Neural crest cell (in vitro differentiated cells): ENCODE results near the gene TRAPPC10. TPM values are rescaled to one million over a fixed set of nuclear protein-coding genes. Genes with fewer than 3 reads are reported as not detected.

ENCODE experiments used
- DNase-seq: peaks from one replicate; pipeline ENCODE4 v3.0.0; 2021; ENCODE audit warnings: low read depth, mixed read lengths, low spot score
- H3K27ac Mint-ChIP-seq: one replicate; pipeline ENCODE4 v1.8.0; 2021; ENCODE audit warnings: mild to moderate bottlenecking, mixed read lengths; ENCODE audit not compliant: unreplicated experiment
- H3K27me3 Mint-ChIP-seq: 2 replicates; pipeline ENCODE4 v1.8.0; 2021; ENCODE audit warnings: low read depth, mild to moderate bottlenecking, mixed read lengths
- H3K36me3 Mint-ChIP-seq: 2 replicates; pipeline ENCODE4 v1.8.0; 2021; ENCODE audit warnings: low read depth, mild to moderate bottlenecking, mixed read lengths
- H3K4me1 Mint-ChIP-seq: 2 replicates; pipeline ENCODE4 v1.8.0; 2021; ENCODE audit warnings: mixed read lengths
- H3K4me3 Mint-ChIP-seq: one replicate; pipeline ENCODE4 v1.8.0; 2021; ENCODE audit warnings: mild to moderate bottlenecking, mixed read lengths
- H3K9me3 Mint-ChIP-seq: 2 replicates; pipeline ENCODE4 v1.8.0; 2021; ENCODE audit warnings: mixed read lengths
- total RNA-seq: library from RNA; stranded (reverse); gene quantifications from 2 replicates; pipeline ENCODE4 v1.2.1, GENCODE V29; 2021
- TF ChIP-seq, protein P1 (sequence below): fragments of 200-600 bp; sonication (generic); conservative IDR thresholded peaks from 2 replicates; pipeline ENCODE4 v1.5.0; 2021; ENCODE audit warnings: antibody characterized with exemption, mild to moderate bottlenecking

The TRAPPC10 gene
- total RNA-seq, 1 donor from 2014 or later: 35.1 TPM

GRCh38 chr21:44028287-44028659, 16.2 kb downstream of the TRAPPC10 start:
- Mint-ChIP-seq H3K27ac (no peak overlapping the region), H3K9me3 (no peaks in the 10 kb centered on the region), H3K4me3 (no peak overlapping the region), H3K36me3 (peaks cover 3% of the 10 kb centered on the region), H3K4me1 (peaks cover 25% of the 10 kb centered on the region), H3K27me3 (no peaks in the 10 kb centered on the region)
- TF ChIP-seq, protein P1, sequence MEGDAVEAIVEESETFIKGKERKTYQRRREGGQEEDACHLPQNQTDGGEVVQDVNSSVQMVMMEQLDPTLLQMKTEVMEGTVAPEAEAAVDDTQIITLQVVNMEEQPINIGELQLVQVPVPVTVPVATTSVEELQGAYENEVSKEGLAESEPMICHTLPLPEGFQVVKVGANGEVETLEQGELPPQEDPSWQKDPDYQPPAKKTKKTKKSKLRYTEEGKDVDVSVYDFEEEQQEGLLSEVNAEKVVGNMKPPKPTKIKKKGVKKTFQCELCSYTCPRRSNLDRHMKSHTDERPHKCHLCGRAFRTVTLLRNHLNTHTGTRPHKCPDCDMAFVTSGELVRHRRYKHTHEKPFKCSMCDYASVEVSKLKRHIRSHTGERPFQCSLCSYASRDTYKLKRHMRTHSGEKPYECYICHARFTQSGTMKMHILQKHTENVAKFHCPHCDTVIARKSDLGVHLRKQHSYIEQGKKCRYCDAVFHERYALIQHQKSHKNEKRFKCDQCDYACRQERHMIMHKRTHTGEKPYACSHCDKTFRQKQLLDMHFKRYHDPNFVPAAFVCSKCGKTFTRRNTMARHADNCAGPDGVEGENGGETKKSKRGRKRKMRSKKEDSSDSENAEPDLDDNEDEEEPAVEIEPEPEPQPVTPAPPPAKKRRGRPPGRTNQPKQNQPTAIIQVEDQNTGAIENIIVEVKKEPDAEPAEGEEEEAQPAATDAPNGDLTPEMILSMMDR: no peak
- no peak for DNase-seq

DNA sequence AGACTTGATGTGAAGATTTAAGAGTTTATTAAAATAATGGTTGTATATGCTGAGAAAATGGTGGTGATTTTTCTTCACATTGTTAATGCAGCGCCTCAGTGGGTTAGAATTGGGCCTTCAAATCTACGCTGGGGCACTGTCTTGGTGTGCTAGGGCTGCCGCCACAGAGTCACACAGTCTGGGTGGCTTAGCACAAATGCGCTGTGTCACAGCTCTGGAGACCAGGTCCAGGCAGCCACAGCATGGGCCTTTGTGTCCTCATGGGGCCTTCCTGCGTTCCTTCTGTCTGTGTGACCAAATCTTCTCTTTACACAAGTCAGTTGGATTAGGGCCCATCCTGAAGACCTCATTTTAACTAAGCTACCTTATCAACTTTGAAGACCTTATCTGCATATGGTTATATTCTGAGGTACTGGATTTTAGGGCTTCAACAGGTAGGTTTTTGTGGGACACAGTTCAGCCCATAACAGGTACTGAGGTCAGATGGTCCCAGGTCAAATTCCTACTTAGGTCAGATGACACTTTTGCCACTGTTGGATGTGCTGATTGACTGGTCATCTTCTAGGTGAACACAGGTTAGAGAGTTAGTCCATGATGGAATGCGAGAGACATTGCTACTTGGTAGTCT, 17.5 kb downstream of the TRAPPC10 start:
- H3K36me3 Mint-ChIP-seq: peaks cover 6% of the 10 kb centered on the region
- peaks cover 22% of the 10 kb centered on the region for H3K4me1 Mint-ChIP-seq
- H3K9me3 Mint-ChIP-seq: no peaks in the 10 kb centered on the region
- no peak overlapping the region for H3K27ac Mint-ChIP-seq
- TF ChIP-seq, protein P1: no peak
- no peak for DNase-seq
- no peak overlapping the region for H3K4me3 Mint-ChIP-seq
- H3K27me3 Mint-ChIP-seq: no peaks in the 10 kb centered on the region

- DNase-seq: no peak
- H3K4me1 Mint-ChIP-seq: no peaks in the 10 kb centered on the region
- peaks cover 8% of the 10 kb centered on the region for H3K36me3 Mint-ChIP-seq
- no peak overlapping the region for H3K27ac Mint-ChIP-seq
- H3K4me3 Mint-ChIP-seq: no peak overlapping the region
- TF ChIP-seq, protein P1: no peak
- H3K9me3 Mint-ChIP-seq: no peaks in the 10 kb centered on the region
- H3K27me3 Mint-ChIP-seq: no peaks in the 10 kb centered on the region
These were observed 23.1 kb downstream of the TRAPPC10 start for GRCh38 chr21:44035244-44035643.

DNA sequence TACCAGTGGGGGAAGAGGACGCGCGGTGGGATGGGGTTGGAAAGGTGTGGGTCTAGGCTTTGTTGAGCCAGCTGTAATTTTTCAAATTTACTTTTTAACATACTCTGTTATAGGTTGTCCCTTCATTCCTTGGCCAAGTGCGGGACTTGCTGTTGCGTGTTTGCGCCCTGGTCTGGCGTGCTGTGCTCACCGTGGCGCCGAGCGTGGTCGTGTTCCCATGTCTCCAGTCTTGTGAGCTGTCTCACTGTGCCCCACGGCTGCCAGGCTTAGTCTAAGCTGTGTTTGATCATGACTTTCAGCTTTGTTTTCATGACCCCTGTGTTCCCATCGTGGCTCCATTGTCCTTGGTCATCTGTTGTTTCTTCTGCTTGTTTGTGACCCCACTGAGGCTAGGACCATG, 26.0 kb downstream of the TRAPPC10 start:
- H3K36me3 Mint-ChIP-seq: peaks cover 4% of the 10 kb centered on the region

DNA sequence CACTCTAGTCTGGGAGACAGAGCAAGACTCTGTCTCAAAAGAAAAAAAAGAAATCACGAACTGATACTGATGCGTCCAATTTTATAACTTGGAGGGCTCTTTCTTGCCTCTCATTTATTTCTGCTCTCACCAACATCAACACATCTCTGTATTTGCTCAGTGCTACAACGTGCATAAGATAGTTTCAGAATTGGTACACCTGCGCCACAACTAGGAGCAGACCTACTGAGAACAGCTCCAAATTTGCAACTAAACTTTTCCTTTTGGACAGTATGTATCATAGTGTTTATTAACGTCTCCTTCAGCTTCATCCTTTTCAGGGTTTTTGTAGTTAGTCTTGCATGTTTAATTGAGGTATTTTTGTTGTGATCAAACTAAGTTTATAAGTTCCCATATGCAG, 27.7 kb downstream of the TRAPPC10 start:
- no peak for DNase-seq
- Mint-ChIP-seq H3K4me1 (peaks cover 3% of the 10 kb centered on the region), H3K4me3 (no peak overlapping the region), H3K27ac (no peak overlapping the region), H3K27me3 (no peaks in the 10 kb centered on the region), H3K36me3 (peaks cover 4% of the 10 kb centered on the region), H3K9me3 (no peaks in the 10 kb centered on the region)
- TF ChIP-seq, protein P1: no peak

More for the DNA sequence above, 26.0 kb downstream of the TRAPPC10 start:
- no peaks in the 10 kb centered on the region for H3K9me3 Mint-ChIP-seq
- H3K27ac Mint-ChIP-seq: no peak overlapping the region
- no peak for DNase-seq
- H3K4me1 Mint-ChIP-seq: no peaks in the 10 kb centered on the region
- TF ChIP-seq, protein P1: no peak
- H3K27me3 Mint-ChIP-seq: no peaks in the 10 kb centered on the region
- no peak overlapping the region for H3K4me3 Mint-ChIP-seq
